GDM1 (cell line): ENCODE results near the gene KCNJ13.
"Not testable (repeated sequence)": the region's sequence is repeated elsewhere in the genome, so short reads cannot be mapped to it uniquely, and the experiment has no call there.

Source experiments
- DNase-seq: peaks from one replicate; lab custom pipeline; 2025; lab: John Stamatoyannopoulos, UW

The KCNJ13 gene

GRCh38 chr2:232767866-232768265, 8.5 kb downstream of the KCNJ13 start:
- DNase-seq: no peak

GRCh38 chr2:232761301-232761907, 15.0 kb downstream of the KCNJ13 start:
- DNase-seq: no peak

DNA sequence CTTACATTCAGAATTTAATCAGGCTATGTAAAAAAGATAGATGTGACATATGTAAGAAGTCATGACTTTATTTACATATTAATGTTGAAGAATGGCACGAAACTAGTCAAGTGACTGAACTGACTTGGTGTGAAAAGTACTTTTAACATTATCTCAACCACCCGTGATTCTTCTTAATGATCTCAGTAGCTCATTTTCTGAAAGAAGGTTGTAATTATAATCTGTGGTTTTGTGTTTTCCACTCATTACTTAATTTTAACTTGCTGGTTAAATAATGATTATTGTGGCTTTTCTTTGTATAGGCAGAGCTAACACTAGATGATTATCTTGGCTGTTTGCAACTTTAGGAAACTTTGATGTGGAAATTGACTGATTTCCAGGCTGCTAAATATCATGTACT, 18.5 kb downstream of the KCNJ13 start:
- DNase-seq: no peak

DNA sequence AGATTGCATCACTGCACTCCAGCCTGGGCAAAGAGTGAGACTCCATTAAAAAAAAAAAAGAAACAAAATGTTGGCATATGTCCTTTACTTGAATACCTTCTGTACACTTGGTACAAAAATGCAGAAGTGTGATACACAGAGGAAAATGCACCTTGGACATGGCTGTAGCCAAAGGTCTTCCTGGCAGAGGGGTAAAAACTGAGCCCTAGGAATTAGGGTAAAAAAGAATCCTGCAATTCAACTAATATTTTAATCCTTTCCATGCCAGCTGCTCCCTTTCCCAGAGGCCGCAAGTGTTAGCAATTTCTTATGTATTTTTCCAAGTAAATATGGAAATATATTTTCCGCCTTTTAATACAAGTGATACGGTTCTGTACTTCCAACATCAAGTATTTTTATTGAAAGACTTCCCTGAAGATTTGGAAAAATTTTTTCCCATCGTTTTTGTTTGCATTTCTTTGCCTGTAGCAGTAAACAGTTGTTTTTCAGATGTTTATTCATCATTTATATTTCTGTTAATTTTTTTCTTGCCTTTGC, 26.2 kb downstream of the KCNJ13 start:
- no peak for DNase-seq

DNA sequence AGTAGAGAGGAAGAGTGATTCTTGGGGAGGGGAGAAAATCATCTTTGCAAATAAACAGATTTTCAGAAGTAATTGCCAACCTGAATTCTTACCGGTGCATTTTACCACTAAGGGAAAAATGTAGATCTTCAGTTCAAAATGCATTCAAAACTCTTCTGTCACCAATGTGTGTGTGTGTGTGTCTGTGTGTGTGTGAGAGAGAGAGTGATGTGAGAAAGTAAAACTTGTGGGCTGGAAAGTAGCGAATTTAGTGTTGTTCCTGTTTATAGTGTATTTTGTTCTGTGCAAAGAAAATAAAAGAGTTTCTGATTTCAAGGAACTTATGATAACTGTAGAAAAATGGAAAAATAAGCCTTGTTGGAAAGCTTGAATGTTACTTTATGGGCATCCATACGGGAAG, 27.0 kb downstream of the KCNJ13 start:
- DNase-seq: no peak

GRCh38 chr2:232748038-232748437, 28.3 kb downstream of the KCNJ13 start:
- no peak for DNase-seq

DNA sequence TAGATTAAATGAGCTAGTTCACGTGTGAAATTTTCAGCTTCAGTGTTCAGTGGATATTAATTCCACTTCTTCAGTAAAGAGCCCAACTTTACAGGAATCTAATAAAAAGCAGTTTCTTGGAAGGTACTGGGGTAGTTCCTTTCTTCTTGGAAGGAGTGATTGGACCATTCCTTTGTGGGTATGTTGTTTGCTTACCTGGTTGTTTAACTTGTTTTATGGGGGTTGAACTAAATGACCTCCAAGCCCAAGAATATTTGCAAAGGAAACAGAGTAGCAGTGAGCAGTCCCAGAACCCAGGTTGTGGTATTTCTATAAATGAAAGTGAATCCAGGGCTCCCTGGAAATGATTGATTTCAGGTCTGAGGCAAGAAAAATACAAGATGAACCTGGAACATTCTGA, 31.4 kb downstream of the KCNJ13 start:
- no peak for DNase-seq

- no peak for DNase-seq
These were observed 34.4 kb downstream of the KCNJ13 start for GRCh38 chr2:232741972-232742371.

DNA sequence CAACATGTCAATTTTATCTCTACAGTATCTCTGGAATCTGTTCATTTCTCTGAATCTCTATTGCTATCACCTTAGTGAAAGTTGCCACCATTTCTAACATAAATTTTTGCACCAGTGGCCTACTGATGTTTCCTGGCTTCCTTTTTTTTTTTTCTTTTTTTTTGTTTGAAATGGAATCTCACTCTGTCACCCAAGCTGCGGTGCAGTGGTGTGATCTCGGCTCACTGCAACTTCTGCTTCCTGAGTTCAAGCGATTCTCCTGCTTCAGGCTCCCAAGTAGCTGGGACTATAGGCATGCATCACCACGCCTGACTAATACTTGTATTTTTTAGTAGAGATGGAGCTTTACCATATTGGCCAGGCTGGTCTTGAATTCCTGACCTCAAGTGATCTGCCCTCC, 35.1 kb downstream of the KCNJ13 start:
- peak; percentile 55 for DNase-seq

- DNase-seq: no peak
These were observed 44.9 kb downstream of the KCNJ13 start for GRCh38 chr2:232731470-232731869.

DNA sequence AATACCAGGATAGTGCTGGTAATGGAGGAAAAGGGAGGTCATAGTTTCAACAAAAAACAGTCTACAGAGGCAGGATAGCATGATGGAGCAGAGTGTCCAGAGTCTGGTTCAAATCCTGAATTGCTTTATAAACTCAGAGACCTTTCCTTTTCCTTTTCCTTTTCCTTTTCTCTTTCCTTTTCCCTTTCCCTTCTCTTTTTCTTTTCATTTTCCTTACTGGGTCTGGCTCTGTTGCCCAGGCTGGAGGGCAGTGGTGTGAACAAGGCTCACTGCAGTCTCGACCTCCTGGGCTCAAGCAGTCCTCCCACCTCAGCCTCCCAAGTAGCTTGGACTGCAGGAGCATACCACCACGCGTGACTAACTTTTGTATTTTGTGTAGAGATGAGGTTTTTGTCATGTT, 47.6 kb downstream of the KCNJ13 start:
- DNase-seq: no peak

DNA sequence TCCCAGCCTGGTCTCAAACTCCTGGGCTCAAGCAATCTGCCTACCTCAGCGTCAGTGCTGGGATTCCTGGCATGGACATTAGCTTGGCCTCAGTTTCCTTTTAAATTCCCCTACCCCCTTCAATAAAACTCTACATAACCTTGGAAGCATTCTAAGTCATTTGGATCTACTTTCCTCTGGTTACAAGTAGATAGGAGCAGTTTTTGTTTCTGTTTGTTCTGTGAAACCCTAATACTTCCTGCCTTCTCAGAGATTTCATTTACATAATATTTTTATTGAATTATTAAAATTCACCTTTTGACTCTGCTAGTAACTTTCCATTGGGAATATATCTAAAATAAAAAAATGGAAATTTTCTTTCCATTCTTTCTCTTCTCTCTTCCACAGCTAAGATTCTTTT, 53.3 kb downstream of the KCNJ13 start:
- no peak for DNase-seq

GRCh38 chr2:232721882-232722281, 54.5 kb downstream of the KCNJ13 start:
- DNase-seq: peak; percentile 20

- DNase-seq: no peak
These were observed 55.1 kb downstream of the KCNJ13 start for GRCh38 chr2:232721261-232721660.

GRCh38 chr2:232720056-232720455, 56.3 kb downstream of the KCNJ13 start:
- not testable (repeated sequence) for DNase-seq
